Hepatocyte (in vitro differentiated cells): ENCODE results near the gene SHROOM3. TPM values are rescaled to one million over a fixed set of nuclear protein-coding genes. Genes with fewer than 3 reads are reported as not detected.

ENCODE experiments used
- DNase-seq: peaks from one replicate; pipeline ENCODE4 v3.0.0-alpha.2; 2016; ENCODE audit warnings: low spot score
- H2AFZ ChIP-seq: fragments of 200-600 bp; sonication (generic); 2 replicates; pipeline ENCODE4 v1.6.0; 2016; ENCODE audit warnings: antibody characterized with exemption, mild to moderate bottlenecking
- H3K27ac ChIP-seq: fragments of 200-600 bp; sonication (generic); 2 replicates; pipeline ENCODE4 v1.5.1; 2016; ENCODE audit warnings: mild to moderate bottlenecking
- H3K27me3 ChIP-seq: fragments of 200-600 bp; sonication (generic); 2 replicates; pipeline ENCODE4 v1.6.1; 2016
- H3K36me3 ChIP-seq: fragments of 200-600 bp; sonication (generic); replicated peaks from 2 replicates; pipeline ENCODE4 v1.5.1; 2016; ENCODE audit warnings: low read depth; ENCODE audit not compliant: insufficient read depth
- H3K4me1 ChIP-seq: fragments of 200-600 bp; sonication (generic); 2 replicates; pipeline ENCODE4 v1.5.1; 2016; ENCODE audit warnings: mild to moderate bottlenecking, moderate library complexity; ENCODE audit not compliant: insufficient read depth
- H3K4me2 ChIP-seq: fragments of 200-600 bp; sonication (generic); 2 replicates; pipeline ENCODE4 v1.6.0; 2016
- H3K4me3 ChIP-seq: fragments of 200-600 bp; sonication (generic); 2 replicates; pipeline ENCODE4 v1.5.1; 2016; ENCODE audit warnings: mild to moderate bottlenecking
- H3K79me2 ChIP-seq: fragments of 200-600 bp; sonication (generic); 2 replicates; pipeline ENCODE4 v1.6.0; 2017; ENCODE audit warnings: mild to moderate bottlenecking
- H3K9me2 ChIP-seq: fragments of 200-600 bp; sonication (generic); replicated peaks from 2 replicates; pipeline ENCODE4 v1.6.0; 2017; ENCODE audit warnings: mild to moderate bottlenecking; ENCODE audit not compliant: insufficient read depth
- H3K9me3 ChIP-seq: fragments of 200-600 bp; sonication (generic); 2 replicates; pipeline ENCODE4 v1.5.1; 2016; ENCODE audit warnings: low read depth, mild to moderate bottlenecking
- H4K20me1 ChIP-seq: fragments of 200-600 bp; sonication (generic); 2 replicates; pipeline ENCODE4 v1.6.0; 2016; ENCODE audit warnings: mild to moderate bottlenecking; ENCODE audit not compliant: insufficient read depth, poor library complexity, severe bottlenecking
- EZH2 ChIP-seq: fragments of 200-600 bp; sonication (generic); IDR thresholded peaks from 2 replicates; pipeline ENCODE4 v1.6.1; 2016; ENCODE audit warnings: antibody characterized with exemption, mild to moderate bottlenecking, borderline replicate concordance
- EZH2phosphoT487 ChIP-seq: fragments of 200-600 bp; sonication (generic); IDR thresholded peaks from one replicate; pipeline ENCODE4 v1.6.1; 2018; ENCODE audit warnings: antibody characterized with exemption, mild to moderate bottlenecking, low read depth, moderate library complexity; ENCODE audit not compliant: unreplicated experiment, severe bottlenecking
- WGBS: methylation state at CpG from one replicate; pipeline ENCODE4 v1.1.6; 2016; ENCODE audit warnings: low lambda C conversion rate; ENCODE audit errors: missing lambda C conversion rate; 5-methylcytosine and 5-hydroxymethylcytosine counted together
- microRNA counts: library from miRNA; unstranded; fragments of <30 nt; microRNA quantifications from one replicate; lab custom pipeline; 2017
- microRNA-seq: library from miRNA; unstranded; fragments of <30 nt; microRNA quantifications from one replicate; pipeline ENCODE4, GENCODE V29; 2017
- polyA plus RNA-seq: library from polyadenylated mRNA; unstranded; fragments of >200 nt; fragmentation: Nextera tagmentation; extraction: Ambion mirVana; gene quantifications from 2 replicates; pipeline ENCODE4 v1.2.1, GENCODE V29; 2016
- small RNA-seq: library from RNA; depleted of rRNA; stranded (forward); fragments of <200 nt; gene quantifications from one replicate; pipeline ENCODE3, GENCODE V24; 2014
- total RNA-seq: library from RNA; depleted of rRNA; stranded (reverse); fragments of >200 nt; gene quantifications from 2 replicates; pipeline ENCODE4 v1.2.3, GENCODE V29; 2014
- TF ChIP-seq, protein P1 (sequence below): fragments of 200-600 bp; sonication (generic); IDR thresholded peaks from 2 replicates; pipeline ENCODE4 v1.5.1; 2016; ENCODE audit warnings: antibody characterized with exemption, mild to moderate bottlenecking; ENCODE audit not compliant: poor library complexity

Gene SHROOM3
- total and polyA plus RNA-seq, 2 experiments from 2014 or later, result 35.0 to 63.1 TPM

DNA sequence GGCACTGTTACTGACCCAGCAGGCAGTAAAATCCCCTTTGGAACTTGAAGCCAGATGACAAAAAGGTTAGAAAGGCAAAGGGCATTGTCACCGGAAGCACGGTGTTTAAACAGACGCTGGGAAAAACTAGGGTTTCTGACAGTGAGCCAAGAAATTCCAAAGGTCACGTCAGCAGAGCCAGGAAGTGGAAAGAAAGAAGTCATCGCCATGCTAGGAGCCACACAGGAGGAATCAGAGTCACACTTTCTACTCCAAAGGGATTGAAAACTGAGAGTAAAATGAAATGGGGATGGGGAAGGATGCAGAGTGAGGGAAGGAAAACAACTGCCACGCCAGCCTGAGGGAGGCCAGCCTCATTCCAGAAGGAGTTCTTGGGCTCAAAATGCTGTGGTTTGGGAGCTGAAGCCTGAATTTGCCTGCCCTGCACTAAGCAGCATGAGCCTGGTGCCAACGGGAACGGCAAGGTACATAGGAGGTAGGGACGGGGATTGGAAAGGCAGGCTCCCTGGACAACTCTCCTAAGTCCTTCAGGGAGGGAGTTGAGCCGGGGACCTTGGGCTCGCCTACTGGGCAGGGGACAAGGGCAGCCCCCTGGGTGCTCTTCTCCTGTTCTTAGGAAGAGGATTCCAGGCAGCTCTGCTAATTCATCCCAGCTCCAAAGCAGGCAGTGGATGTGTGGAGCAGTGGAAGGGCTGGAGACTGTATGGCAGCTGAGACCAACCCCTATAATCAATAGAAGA is 396.1 kb downstream of the SHROOM3 start:
- no peak for TF ChIP-seq EZH2phosphoT487
- TF ChIP-seq EZH2, result no peak
- no peak overlapping the region for H3K4me3 ChIP-seq
- H4K20me1 ChIP-seq, result no peaks in the 10 kb centered on the region
- no peaks in the 10 kb centered on the region for H3K27me3 ChIP-seq
- H3K36me3 ChIP-seq, result no peaks in the 10 kb centered on the region
- DNase-seq, result peak; percentile 86
- H3K27ac ChIP-seq, result peak overlapping the region; percentile 97
- H3K9me3 ChIP-seq, result no peaks in the 10 kb centered on the region
- 30% methylated on average over 11 of the region's 11 CpGs for WGBS
- H3K9me2 ChIP-seq, result no peaks in the 10 kb centered on the region
- peaks cover 22% of the 10 kb centered on the region for H3K4me1 ChIP-seq
- peak overlapping the region; percentile 67 for H3K4me2 ChIP-seq
- H2AFZ ChIP-seq, result peak overlapping the region; percentile 36
- no peaks in the 10 kb centered on the region for H3K79me2 ChIP-seq

DNA sequence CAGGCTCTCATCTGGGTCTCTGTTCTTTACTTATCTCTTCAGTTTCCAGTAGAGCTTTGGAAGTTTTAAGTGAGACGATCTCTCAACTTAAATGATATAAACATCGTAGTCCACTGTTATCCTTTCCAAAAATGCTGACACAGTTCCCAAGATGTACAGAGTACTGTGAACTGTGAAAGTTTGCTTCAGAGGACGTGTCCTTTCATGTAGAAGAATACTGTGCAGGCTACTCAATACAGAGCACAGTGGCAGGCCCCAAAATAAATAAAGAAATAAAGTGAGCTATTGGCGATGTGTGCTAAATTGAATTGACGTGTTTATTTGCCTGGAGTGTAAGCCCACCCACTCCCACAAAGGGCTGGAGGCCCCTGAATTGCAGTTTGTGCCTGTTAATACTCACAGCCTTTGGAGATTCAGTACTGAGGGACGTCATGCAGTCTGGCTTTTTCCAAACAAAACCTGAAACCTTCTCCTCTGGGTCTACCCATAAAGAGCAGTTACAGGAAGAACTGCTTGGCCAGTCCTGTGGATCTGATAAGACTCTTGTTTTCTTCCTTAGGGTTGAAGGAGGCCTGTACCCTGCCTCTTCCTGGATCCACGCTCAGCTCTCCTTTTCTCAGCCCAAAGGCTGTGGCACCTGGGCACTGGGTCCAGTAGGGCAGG is 396.8 kb downstream of the SHROOM3 start:
- Histone ChIP-seq H3K27me3 (no peaks in the 10 kb centered on the region), H3K4me2 (peak overlapping the region; percentile 67), H3K4me1 (peaks cover 22% of the 10 kb centered on the region), H3K27ac (peak overlapping the region; percentile 97), H3K36me3 (no peaks in the 10 kb centered on the region), H3K9me2 (no peaks in the 10 kb centered on the region), H2AFZ (peak overlapping the region; percentile 36), H4K20me1 (no peaks in the 10 kb centered on the region), H3K4me3 (no peak overlapping the region), H3K9me3 (no peaks in the 10 kb centered on the region), H3K79me2 (no peaks in the 10 kb centered on the region)
- 35% methylated on average over 7 of the region's 7 CpGs for WGBS
- DNase-seq, result peak; percentile 39
- TF ChIP-seq EZH2 (no peak), EZH2phosphoT487 (no peak)
- TF ChIP-seq, protein P1, sequence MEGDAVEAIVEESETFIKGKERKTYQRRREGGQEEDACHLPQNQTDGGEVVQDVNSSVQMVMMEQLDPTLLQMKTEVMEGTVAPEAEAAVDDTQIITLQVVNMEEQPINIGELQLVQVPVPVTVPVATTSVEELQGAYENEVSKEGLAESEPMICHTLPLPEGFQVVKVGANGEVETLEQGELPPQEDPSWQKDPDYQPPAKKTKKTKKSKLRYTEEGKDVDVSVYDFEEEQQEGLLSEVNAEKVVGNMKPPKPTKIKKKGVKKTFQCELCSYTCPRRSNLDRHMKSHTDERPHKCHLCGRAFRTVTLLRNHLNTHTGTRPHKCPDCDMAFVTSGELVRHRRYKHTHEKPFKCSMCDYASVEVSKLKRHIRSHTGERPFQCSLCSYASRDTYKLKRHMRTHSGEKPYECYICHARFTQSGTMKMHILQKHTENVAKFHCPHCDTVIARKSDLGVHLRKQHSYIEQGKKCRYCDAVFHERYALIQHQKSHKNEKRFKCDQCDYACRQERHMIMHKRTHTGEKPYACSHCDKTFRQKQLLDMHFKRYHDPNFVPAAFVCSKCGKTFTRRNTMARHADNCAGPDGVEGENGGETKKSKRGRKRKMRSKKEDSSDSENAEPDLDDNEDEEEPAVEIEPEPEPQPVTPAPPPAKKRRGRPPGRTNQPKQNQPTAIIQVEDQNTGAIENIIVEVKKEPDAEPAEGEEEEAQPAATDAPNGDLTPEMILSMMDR, result no peak

MicroRNAs encoded within 50 kb of the gene (microRNA counts, 767-probe panel; counts per million panel counts)
- not detected for microRNA hsa-miR-548ah-5p (lab: Ali Mortazavi, UCI)

Small RNA genes lying within 50 kb of the gene (microRNA-seq; reads per million reads assigned to microRNA genes)
- gene MIR4450 (not detected), gene MIR548AH (not detected)

Small RNA genes lying within 50 kb of the gene (small RNA-seq; reads per million reads assigned to genes)
- gene MIR4450 (not detected), gene RF00278 (not detected), gene RNU6-145P (not detected)

Other genes starting within 250 kb of the SHROOM3 start
- gene SCARB2, start 221.4 kb upstream of the SHROOM3 start, total RNA-seq, result 244 and 246 TPM in 2 replicates
- 85.8 and 131 TPM in 2 replicates for gene SCARB2, start 221.4 kb upstream of the SHROOM3 start, polyA plus RNA-seq
- 5.9 and 9.3 TPM in 2 replicates for gene FAM47E, start 183.5 kb upstream of the SHROOM3 start, total RNA-seq
- 8.9 and 11.1 TPM in 2 replicates for gene FAM47E, start 183.5 kb upstream of the SHROOM3 start, polyA plus RNA-seq
- gene STBD1, start 128.5 kb upstream of the SHROOM3 start, total RNA-seq, result 26.5 and 34.2 TPM in 2 replicates
- gene STBD1, start 128.5 kb upstream of the SHROOM3 start, polyA plus RNA-seq, result 25.3 and 29.7 TPM in 2 replicates
- not detected in 2 replicates for gene CCDC158, start 14.1 kb upstream of the SHROOM3 start, total RNA-seq
- gene CCDC158, start 14.1 kb upstream of the SHROOM3 start, polyA plus RNA-seq, result 0.04 TPM in 1 of 2 replicates, not detected in the other